ENCODE data around the gene NPBWR2. TPM values are rescaled to one million over a fixed set of nuclear protein-coding genes. Genes with fewer than 3 reads are reported as not detected.

NPBWR2 gene
- total RNA-seq, 2 experiments from 2014 or later, result not detected

DNA sequence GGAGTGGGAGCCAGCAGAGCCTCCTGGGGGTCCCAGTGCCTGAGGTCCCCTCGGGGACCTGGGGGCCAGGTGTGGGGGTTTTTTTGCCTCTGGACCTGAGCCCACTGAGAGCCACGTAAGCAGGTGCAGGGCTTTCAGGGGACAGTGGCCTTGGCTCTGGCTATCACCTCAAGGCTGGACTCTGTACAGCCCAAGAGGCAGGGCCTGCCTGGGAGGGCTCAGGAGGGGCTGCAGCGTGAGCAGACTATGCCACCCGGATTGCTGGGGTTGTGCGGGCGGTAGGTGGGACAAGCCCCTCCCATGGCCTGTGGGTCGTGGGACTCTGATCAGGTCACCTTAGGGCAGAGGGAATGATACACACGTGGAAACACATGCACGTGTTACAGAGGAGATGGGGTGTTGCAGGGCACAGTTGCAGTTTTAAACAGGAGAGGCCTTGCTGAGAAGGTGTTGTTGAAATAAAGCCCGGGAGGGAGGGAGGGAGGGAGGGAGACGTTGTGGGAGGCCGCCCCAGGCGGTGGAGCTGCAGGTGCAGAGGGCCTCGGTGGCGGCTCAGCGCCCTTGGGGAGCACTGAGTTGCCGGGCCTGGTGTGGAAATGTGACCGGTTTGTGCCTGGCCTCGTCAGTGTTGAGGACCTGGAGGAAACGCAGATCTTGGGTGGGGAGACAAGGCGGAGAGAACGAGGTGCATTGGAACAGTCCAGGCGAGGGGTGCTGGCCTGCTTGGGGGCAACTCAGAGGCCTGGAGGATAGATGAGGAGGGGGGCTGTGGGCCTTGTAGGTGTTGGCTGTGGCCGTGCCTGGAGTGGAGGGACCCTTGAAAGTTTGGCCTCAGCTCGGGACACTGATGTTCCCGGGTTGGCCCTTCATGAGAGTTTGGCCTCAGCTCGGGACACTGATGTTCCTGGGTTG is 42.0 kb downstream of the NPBWR2 start:
- peaks cover 61% of the 10 kb centered on the region for H3K4me1 Mint-ChIP-seq
- CTCF ChIA-PET, result interaction anchor here (0.8 to 1.4 kb wide), 10 partner anchors 8 to 85 kb away, joined by 3 to 9 read pairs (median 3); partner anchors contain the start of genes PRPF6 and RGS19
- H3K9me3 Mint-ChIP-seq, result no peaks in the 10 kb centered on the region
- peak overlapping the region; percentile 93 for H3K27ac Mint-ChIP-seq
- no peaks in the 10 kb centered on the region for H3K36me3 Mint-ChIP-seq (ENCODE audit: low read depth)
- peak; percentile 36 for DNase-seq
- peak overlapping the region; percentile 55 for H3K4me3 Mint-ChIP-seq
- no peaks in the 10 kb centered on the region for H3K27me3 Mint-ChIP-seq
- POLR2A ChIA-PET, result interaction anchor here (0.6 kb wide), 1 partner anchor 147 kb away, joined by 3 read pairs; no protein-coding TSS in a partner anchor

DNA sequence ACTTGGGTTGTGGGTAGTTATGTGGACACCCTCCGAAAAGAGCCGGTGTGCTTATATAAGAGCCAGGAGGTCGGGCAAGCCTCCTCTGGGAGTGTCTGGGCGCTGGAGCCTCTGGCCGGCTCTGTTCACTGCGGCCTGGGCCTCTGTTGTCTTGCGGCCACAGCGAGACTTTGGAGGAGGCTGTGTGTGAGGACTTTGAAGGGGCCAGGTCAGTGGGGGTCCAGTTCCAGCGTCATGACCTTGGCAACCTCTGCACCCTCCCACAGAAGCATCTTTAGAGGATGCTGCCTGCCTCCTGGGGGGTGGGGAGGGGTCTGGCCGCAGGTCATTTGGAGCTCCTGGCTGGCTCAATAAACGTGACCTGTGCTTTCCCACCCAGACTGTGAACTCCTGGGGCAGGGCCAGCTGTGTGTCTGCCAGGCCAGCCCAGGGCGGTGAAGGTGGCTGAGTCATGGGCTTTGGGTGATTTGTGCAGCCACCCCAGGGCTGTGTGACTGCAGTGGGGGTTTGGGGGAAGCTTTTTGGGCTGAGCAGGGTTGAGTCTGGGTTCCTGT is 43.1 kb downstream of the NPBWR2 start:
- CTCF ChIA-PET, result interaction anchor here (1.2 to 1.3 kb wide), 3 partner anchors 10 to 28 kb away, joined by 3 to 9 read pairs (median 3); no protein-coding TSS in a partner anchor
- Mint-ChIP-seq H3K4me3 (peak overlapping the region; percentile 92), H3K27me3 (no peaks in the 10 kb centered on the region), H3K36me3 (ENCODE audit: low read depth) (no peaks in the 10 kb centered on the region), H3K27ac (peak overlapping the region; percentile 91), H3K9me3 (no peaks in the 10 kb centered on the region), H3K4me1 (peaks cover 63% of the 10 kb centered on the region)
- no peak for DNase-seq
- POLR2A ChIA-PET, result no interaction called here

DNA sequence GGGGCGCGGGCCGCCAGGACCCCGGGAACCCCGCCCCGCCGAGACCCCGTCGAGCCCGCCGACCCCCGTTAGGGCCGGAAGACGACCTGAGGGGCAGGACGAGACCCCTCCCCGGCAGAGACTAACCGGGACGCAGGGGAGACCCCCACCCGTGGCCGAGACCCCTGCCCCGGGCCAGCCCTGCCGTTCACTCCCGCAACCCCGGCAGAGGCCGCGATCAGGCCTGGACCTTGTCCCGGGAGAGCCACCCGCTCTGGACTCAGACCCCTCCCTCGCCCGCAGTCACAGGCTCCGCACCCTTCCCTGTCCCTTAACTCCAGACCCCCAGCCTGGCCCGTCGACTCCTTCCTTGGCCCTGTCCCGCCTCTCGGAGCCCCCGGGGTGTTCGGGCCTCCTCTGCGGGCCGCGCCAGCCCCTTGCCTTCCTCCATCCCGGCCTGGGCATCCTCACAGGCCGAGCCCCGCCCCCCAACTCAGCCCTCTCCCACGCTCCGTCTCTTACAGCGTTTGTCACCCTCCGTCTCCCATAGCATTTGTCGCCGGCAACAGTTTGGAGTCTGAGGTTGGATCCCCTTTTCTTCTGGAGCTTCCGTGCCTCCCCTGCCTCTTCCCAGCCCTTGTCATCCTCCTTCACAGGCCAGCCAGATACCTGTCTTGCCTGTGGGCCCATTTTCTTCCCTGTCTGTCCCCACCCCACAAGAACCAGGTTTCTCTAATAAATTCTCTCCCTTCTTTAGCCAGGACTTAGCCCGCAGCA is 43.8 kb downstream of the NPBWR2 start:
- CTCF ChIA-PET, result interaction anchor here (0.6 to 2.7 kb wide), 6 partner anchors 18 to 222 kb away, joined by 3 to 15 read pairs (median 4); no protein-coding TSS in a partner anchor
- Mint-ChIP-seq H3K9me3 (no peaks in the 10 kb centered on the region), H3K27me3 (no peaks in the 10 kb centered on the region), H3K4me3 (peak overlapping the region; percentile 92), H3K4me1 (peaks cover 63% of the 10 kb centered on the region), H3K36me3 (ENCODE audit: low read depth) (no peaks in the 10 kb centered on the region), H3K27ac (peak overlapping the region; percentile 91)
- POLR2A ChIA-PET, result no interaction called here
- DNase-seq, result no peak

DNA sequence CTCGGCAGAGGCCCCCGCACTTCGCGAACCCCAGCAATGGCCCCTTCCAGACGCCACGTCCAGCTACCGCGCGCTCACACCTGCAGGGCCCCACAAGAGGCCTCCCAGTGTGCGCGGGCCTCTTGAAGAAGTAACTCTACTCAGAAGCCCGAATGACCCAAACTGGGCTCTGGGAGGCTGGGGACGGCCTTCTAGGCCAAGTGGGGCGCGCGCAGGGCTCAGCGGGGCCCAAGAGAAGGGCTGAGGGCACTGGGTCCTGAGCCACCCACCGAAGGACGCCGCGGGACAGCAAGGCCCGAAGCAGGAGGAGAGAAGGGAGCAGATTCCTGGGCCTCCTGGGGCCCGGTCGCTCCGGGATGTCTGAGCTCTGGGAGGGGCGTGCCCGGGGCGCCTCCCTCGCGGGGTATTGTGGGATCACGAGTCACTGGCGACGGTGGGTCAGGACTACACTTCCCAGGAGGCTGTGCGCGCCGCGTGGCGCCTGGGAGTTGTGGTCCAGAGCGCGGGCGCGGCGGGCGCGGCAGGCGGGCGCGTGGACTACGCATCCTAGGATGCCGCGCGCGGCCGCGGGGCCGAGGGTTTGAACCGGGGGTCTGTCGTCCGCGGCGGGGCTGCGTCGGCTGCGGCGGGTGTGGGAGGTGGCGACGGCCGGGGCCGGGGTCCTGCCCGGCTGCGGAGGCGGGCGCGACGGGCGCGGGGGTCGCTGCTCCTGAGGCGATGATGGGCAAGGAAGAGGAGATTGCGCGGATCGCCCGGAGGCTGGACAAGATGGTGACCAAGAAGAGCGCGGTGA is 44.6 kb downstream of the NPBWR2 start, which contains the start of gene TCEA2:
Gene TCEA2, plus strand, starts transcription at position 603 of the 793 bp plus-strand sequence. Its CDS starts 115 bp downstream, at position 718.
- Mint-ChIP-seq H3K9me3 (no peaks in the 10 kb centered on the region), H3K36me3 (ENCODE audit: low read depth) (no peaks in the 10 kb centered on the region), H3K4me3 (peak within 1 kb of the TSS; percentile 92), H3K4me1 (peaks cover 64% of the 10 kb centered on the region), H3K27ac (peak within 1 kb of the TSS; percentile 91), H3K27me3 (no peaks in the 10 kb centered on the region)
- ChIA-PET CTCF (interaction anchor here (0.6 to 2.7 kb wide), 5 partner anchors 10 to 223 kb away, joined by 3 to 15 read pairs (median 3); no protein-coding TSS in a partner anchor), POLR2A (no interaction called here)
- peak; percentile 96 for DNase-seq

DNA sequence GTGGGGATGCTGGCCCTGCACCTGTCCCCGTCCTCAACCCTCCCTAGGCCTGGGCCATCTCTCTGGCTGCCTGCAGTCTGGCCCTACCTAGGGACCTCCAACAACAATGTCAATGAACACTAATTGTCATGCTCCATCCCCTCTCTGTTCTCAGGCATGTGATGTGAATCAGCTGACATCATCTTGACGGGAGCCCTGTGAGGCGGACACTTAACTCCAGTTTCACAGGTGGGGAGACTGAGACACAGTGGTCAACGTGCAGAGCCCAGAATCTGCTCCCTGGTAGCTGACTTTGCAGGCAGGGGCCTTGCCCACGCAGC is 45.1 kb downstream of the NPBWR2 start:
- Mint-ChIP-seq H3K9me3 (no peaks in the 10 kb centered on the region), H3K4me1 (peaks cover 64% of the 10 kb centered on the region), H3K36me3 (ENCODE audit: low read depth) (no peaks in the 10 kb centered on the region), H3K27me3 (no peaks in the 10 kb centered on the region), H3K4me3 (peak overlapping the region; percentile 22), H3K27ac (peak overlapping the region; percentile 60)
- POLR2A ChIA-PET, result no interaction called here
- no peak for DNase-seq
- CTCF ChIA-PET, result interaction anchor here (1.0 to 2.7 kb wide), 4 partner anchors 10 to 224 kb away, joined by 3 to 15 read pairs (median 4); no protein-coding TSS in a partner anchor

DNA sequence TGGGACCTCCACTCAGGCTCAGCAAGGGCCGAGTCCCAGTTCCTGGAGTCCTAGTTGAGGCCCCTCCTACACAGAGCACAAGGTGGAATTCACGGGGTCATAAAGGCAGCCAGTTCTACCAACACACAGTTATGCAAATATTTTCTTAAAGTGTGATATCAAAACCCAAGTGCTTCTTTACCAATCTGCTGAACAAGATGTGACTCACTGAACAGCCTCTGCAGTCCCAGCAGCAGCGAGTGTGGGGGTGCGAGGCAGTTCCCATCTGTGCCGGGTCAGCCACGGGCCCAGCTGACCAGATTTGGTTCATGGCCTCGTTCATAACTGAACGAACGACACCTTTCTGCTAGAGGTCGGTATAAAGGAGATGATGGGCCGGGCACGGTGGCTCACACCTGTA is 48.8 kb downstream of the NPBWR2 start:
- no peak for DNase-seq
- Mint-ChIP-seq H3K4me1 (peaks cover 50% of the 10 kb centered on the region), H3K27me3 (no peaks in the 10 kb centered on the region), H3K27ac (peak overlapping the region; percentile 46), H3K9me3 (no peaks in the 10 kb centered on the region), H3K36me3 (ENCODE audit: low read depth) (no peaks in the 10 kb centered on the region), H3K4me3 (peak overlapping the region; percentile 76)
- POLR2A ChIA-PET, result interaction anchor here (1.5 kb wide), 1 partner anchor 20 kb away, joined by 4 read pairs; no protein-coding TSS in a partner anchor
- CTCF ChIA-PET, result interaction anchor here (1.8 to 11.2 kb wide), 3 partner anchors 10 to 78 kb away, joined by 5 to 79 read pairs (median 11); partner anchors contain the start of genes PRPF6 and SAMD10

DNA sequence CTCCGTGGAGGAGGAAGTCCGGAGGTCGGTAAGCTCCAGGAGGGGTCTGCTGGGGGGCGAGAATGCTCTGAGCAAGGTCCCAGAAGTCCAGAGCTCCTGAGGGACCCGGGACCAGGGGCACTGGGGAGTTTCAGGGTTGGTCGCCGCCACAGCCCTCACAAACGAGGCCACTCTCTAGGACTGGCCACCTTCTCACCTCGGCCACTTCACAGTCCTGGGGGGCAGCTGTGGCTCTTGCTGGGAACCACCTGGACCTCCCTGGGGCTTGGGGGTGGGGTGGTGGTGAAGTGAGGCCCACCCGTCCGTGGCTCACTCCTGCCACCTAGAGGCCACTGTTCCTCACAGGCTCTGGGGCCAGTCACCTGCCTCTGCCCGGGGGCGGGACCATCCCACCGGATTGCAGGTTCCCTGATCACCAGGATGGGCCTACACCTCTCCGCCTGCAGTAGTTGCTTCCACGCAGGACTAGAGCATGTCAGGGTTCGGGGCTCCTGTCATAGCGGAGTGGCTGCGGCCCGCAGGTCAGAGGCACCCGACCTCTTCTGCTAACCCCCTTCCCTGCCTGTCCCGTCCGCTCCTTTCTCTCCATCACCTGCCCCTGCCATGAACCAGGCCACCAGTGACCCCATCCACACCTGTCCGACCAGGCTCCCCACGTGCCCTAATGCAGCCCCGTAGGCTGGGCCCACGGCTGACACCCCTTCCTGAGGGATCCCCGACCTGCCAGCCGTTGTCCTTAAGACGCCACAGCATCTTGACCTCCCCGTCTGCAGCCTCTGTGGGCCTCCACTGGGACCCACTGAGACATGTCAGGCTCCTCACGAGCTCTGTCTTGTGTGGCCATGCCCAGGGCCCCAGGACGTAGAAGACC is 49.5 kb downstream of the NPBWR2 start:
- Mint-ChIP-seq H3K9me3 (no peaks in the 10 kb centered on the region), H3K27ac (peak overlapping the region; percentile 91), H3K36me3 (ENCODE audit: low read depth) (no peaks in the 10 kb centered on the region), H3K4me3 (peak overlapping the region; percentile 76), H3K4me1 (peaks cover 54% of the 10 kb centered on the region), H3K27me3 (no peaks in the 10 kb centered on the region)
- peak; percentile 86 for DNase-seq
- ChIA-PET POLR2A (interaction anchor here (0.6 to 1.5 kb wide), 2 partner anchors 20 to 155 kb away, joined by 4 to 5 read pairs; no protein-coding TSS in a partner anchor), CTCF (interaction anchor here (0.7 to 11.2 kb wide), 17 partner anchors 8 to 537 kb away, joined by 3 to 79 read pairs (median 3); partner anchors contain the start of genes C20orf204, LIME1, PPDPF and PRPF6)

DNA sequence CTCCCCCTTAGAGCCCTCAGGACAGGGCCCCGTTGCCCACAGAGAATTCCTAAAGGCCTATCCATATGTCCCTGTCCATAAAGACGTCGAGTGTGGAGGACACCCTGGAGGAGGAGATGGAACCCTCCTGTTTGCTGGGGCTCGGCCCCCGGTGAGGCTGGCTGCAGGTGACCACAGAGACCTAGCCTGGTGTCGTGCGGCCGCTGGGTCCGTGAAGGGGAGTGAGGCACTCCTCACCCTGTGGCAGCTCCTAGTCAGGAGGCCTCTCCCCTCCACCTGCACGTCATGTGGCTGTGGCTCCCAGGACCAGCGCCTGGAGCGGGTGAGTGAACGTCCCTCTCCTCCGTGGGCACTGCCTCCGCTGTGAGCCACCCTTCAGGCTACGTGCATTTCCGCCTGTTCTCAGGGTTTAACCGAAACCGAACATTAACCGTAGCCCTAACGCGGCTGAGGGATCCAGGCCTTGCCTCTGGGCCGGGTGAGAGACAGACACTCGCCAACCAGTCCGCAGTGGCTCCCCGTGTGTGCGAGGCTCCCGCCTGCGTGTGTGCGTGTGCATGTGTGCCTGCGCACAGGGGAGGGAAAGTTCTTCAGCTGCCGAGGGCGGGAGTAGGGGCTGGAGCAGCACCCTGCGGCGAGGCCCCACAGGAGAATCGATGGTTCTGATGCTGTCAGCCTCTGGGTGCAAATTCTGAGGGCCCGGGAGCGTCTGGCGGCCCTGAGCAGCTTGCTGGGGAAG is 50.3 kb downstream of the NPBWR2 start:
- DNase-seq, result peak; percentile 60
- ChIA-PET CTCF (interaction anchor here (0.6 to 11.2 kb wide), 17 partner anchors 9 to 536 kb away, joined by 3 to 79 read pairs (median 3); partner anchors contain the start of genes C20orf204, LIME1, PPDPF and PRPF6), POLR2A (interaction anchor here (0.6 to 1.5 kb wide), 2 partner anchors 19 to 155 kb away, joined by 4 to 5 read pairs; no protein-coding TSS in a partner anchor)
- H3K27ac Mint-ChIP-seq, result peak overlapping the region; percentile 91
- peaks cover 50% of the 10 kb centered on the region for H3K4me1 Mint-ChIP-seq
- peak overlapping the region; percentile 76 for H3K4me3 Mint-ChIP-seq
- H3K36me3 Mint-ChIP-seq (ENCODE audit: low read depth), result no peaks in the 10 kb centered on the region
- H3K27me3 Mint-ChIP-seq, result no peaks in the 10 kb centered on the region
- H3K9me3 Mint-ChIP-seq, result no peaks in the 10 kb centered on the region

DNA sequence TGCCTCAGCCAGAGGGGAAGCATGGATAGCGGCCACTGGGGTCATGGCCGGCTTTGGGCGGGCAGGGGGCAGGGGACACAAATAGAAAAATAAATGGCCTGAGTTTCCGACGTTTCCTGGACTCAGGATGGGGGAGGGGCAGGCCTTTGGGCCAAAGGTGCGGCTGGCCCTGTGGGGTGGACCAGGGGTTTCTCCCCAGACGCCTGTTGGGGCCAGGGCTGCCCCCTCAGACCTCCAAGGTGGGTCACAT is 50.8 kb downstream of the NPBWR2 start:
- peaks cover 4% of the 10 kb centered on the region for H3K27me3 Mint-ChIP-seq
- POLR2A ChIA-PET, result no interaction called here
- no peaks in the 10 kb centered on the region for H3K36me3 Mint-ChIP-seq (ENCODE audit: low read depth)
- H3K4me1 Mint-ChIP-seq, result peaks cover 47% of the 10 kb centered on the region
- CTCF ChIA-PET, result interaction anchor here (1.0 to 11.2 kb wide), 5 partner anchors 10 to 358 kb away, joined by 3 to 79 read pairs (median 4); partner anchors contain the start of genes PRPF6 and SAMD10
- no peak for DNase-seq
- H3K27ac Mint-ChIP-seq, result peak overlapping the region; percentile 91
- H3K9me3 Mint-ChIP-seq, result no peaks in the 10 kb centered on the region
- no peak overlapping the region for H3K4me3 Mint-ChIP-seq

DNA sequence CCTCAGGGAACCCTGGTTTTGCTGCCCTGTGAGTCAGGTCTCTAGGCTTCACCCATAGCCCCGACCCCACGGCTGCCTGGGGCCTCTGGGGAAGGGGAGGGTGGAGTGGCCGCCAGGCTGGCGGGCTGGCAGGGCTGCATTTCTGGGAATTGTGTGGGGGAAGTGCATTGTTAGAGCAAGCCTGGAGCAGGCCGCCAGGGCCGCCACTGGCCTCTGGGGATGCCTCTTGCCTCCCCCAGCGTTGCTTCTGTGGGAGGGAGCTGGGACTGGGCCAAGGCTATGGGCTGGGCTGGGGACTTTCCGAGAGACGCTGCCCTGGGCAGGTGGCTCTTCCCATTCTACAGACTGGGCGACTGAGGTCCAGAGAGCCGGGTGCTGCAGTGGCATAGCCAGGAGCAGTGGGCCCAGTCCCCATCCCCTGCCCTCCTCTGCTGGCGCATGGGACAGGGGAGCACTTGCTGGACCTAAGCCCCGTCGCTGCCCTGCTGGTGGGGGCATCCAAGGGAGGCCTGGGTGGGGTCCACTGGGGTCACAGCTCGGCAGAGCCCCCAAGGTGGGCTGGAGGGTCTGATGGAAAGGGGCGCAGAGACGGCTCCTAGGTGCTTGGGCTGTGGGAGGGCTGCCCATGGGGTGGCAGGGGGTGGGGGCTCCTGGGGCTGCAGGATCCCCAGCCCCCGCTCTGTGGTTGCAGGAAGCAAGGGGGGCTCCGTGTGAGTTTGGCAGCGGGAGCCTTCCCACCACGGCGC is 51.3 kb downstream of the NPBWR2 start:
- no peaks in the 10 kb centered on the region for H3K9me3 Mint-ChIP-seq
- no peaks in the 10 kb centered on the region for H3K36me3 Mint-ChIP-seq (ENCODE audit: low read depth)
- peaks cover 47% of the 10 kb centered on the region for H3K4me1 Mint-ChIP-seq
- peaks cover 7% of the 10 kb centered on the region for H3K27me3 Mint-ChIP-seq
- H3K27ac Mint-ChIP-seq, result no peak overlapping the region
- ChIA-PET CTCF (interaction anchor here (0.6 to 11.2 kb wide), 5 partner anchors 12 to 357 kb away, joined by 3 to 79 read pairs (median 4); partner anchors contain the start of genes PRPF6 and SAMD10), POLR2A (no interaction called here)
- H3K4me3 Mint-ChIP-seq, result no peak overlapping the region
- no peak for DNase-seq

All from activated CD4-positive, alpha-beta T cell treated with anti-CD3 and anti-CD28 coated beads, Interleukin-2, amount 10 ng/mL, durations not matched to agents 7 days and 5 days (primary cell).